Activated effector memory CD4-positive, alpha-beta T cell treated with anti-CD3 and anti-CD28 coated beads, Interleukin-2, amount 50 U/mL, for 16 hours (primary cell): ENCODE results near the gene EFEMP1.

Experiments used
- DNase-seq: peaks from one replicate; pipeline ENCODE4 v3.0.0-alpha.2; 2020

Gene EFEMP1

DNA sequence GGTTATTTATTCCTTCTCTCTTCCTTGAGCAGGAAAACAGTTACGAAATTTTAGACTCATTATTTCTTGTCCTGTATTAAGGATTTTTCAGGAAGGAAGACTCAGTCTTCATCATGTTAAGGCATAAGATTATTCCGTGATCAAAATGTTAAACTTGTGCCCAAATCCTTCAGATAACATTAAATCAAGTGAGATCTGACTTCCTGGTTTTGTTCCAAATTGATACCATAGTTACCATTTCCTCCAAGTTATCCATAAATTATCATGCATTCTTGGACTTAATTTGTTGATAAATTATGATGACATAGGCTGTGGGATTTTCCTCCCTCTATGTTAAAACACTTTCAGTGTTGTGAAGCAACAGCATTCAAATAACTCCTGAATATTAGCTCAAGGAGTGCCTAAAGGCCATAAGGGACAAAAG is 31.9 kb downstream of the EFEMP1 start:
- DNase-seq = no peak

DNA sequence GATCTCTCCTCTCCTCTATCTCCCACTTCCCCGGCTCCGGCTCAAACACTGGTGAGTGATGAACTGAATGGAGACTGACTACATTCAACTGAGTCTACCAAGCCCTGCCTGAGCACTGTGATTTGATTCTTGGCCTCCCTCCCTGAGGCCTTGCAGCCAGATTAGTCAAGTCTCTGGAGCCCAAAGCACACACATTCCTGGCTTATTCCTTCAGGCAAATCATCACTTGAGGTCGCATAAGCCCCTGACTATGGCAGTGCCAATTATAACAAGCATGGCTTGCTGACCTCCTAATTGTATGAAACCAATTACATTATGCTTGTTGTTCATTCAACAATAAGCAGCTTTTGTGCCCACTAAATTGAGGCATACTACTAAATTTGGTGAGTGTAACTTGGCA is 34.6 kb downstream of the EFEMP1 start:
- DNase-seq = no peak

DNA sequence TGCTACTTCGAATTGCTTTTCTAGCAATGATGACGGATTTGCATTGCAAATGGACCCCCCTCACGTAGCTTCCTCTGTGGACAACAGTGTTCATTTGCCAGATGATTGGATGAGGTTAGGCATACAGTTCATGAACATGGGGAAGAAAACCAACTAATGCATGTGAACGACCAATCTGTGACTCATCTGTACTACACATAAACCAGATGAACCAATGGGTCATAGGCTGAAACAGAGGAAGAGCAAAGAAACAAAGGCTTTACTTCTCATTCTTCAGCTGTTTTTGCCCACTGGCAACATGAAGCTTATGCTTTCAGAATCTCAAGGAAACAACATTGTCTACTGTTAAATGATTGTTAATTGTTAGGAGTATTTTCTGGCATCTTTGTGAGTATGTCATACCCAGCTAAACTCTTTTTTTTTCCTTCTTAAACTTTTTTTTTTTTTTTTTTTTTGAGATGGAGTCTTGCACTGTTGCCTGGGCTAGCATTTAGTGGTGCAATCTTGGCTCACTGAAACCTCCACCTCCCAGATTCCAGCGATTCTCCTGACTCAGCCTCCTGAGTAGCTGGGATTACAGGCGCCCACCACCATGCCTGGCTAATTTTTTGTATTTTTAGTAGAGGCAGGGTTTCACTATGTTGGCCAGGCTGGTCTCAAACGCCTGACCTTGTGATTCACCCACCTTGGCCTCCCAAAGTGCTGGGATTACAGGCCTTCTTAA is 35.5 kb downstream of the EFEMP1 start:
- no peak for DNase-seq

DNA sequence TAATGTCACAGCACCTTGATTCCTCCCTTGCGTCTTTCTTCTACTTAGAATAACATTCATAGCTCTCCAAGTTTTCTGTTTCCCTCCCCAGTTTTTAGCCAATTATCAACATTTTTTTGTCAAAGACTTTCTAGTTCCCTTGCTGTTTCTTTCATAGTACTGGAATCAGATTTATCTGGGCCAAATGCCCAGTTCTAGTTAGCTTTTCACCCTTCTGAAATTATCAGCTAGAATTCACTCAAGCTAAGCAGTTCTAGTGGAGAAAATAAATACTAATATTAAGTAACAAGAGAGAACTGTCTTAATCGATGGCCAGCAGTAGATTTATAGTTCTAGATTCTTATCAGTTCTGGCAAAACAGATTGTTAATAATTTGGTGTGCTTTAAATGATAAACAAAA is 36.2 kb downstream of the EFEMP1 start:
- no peak for DNase-seq

DNA sequence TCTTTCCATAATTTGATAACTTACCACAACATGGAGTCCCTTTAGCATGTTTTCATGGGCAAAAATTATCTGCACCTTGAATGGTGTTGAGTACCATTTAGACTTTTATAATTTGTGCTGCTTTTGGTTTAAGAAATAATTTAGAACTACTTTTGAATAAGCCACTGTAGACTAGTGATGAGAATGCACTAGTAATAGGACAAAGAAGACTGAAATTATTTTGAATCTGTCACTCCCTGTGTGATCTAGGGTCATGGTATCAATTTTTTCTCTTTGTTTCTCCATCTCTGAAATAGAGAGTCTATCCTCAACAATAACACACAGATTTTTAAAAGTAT is 37.7 kb downstream of the EFEMP1 start:
- no peak for DNase-seq

DNA sequence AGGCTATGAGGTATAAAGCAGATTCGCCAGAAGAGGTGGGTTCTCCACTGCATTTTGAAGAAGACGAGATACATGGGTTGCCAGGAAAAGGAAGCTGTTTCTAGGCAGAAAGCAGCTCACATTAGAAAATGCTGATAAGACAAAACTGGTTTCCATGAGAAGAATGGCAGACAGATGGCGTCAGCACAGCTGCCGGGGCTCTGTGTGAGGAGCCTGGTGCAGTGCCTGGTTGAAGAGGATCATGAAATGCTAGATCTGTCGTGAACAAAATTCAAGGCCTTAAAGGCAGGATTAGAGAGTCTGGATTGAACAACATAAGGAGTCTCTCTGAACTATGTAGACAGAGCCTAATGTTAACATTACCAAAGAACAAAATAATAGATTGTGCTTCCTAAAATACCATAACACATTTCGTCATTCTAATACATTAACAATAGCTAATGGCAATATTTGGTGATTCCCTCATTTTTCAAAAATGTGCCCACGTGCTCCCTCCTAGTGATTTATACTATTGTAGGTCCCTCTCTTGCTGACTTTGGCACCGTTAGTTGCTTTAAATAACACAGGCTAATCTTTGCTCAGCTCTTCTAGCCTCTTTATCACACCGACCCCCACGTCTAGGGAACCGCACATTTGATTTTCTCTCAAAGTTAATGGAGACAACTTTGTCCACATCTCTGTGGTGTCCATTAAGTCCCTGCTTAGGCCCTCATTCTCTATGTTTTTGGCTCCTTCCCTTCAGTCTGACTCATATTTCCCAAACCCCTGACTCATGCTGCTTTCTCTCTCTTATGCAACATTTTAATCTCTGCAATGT is 38.2 kb downstream of the EFEMP1 start:
- DNase-seq = no peak

DNA sequence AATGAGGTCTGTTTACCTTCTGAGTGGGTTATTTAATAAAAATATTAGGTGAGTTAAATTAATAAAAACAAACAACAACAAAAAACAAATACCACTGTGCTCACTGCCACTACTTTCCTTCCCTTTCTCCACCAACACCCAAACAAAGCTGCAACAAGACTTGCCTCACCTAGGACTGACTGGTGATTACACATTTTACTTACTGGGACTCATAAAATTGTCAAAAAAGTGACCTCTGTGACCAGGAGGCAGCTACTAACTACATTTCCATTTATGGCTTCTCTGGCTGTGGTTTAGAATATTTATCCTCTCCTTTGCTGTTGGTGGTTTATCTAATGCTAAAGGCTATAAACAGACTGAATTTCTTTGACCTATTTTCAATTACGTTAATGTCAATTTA is 39.8 kb downstream of the EFEMP1 start:
- no peak for DNase-seq

DNA sequence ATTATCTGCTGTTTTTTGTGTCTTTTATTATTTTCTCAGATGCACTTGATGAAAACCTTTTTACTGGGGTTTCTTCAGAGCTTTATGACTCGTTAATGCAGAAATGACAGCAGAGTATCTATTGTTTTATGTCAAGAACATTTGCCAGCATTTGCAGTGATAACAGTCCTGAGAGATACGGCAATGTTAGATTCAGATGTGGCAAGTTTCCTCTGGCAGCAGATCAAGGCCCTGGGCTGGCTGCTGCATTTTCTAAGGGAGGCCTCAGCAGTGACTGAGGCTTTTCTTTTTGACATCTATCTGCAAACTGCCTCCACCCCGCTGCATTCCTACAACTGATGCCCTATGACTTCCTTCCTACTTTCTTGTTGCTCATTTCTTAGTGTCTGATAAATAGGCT is 40.2 kb downstream of the EFEMP1 start:
- DNase-seq = no peak

DNA sequence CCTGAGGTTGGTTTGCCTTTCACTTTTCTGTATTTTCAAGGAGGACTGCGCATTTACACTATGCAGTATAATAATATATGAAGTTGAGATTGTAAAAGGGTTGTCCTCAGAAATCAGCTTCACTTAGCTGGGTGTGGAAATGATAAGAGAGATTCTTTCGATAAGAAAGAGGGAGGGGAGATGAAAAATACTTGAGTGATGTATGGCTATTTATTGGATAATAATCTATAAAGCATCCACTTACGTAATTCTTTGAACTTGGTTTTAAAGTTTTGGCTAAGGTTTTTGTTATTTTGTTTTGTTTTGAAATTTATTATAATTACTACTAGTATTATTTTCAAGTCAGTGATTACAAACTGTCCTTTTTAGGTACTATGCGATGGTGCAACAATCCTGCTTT is 40.6 kb downstream of the EFEMP1 start:
- DNase-seq = no peak

DNA sequence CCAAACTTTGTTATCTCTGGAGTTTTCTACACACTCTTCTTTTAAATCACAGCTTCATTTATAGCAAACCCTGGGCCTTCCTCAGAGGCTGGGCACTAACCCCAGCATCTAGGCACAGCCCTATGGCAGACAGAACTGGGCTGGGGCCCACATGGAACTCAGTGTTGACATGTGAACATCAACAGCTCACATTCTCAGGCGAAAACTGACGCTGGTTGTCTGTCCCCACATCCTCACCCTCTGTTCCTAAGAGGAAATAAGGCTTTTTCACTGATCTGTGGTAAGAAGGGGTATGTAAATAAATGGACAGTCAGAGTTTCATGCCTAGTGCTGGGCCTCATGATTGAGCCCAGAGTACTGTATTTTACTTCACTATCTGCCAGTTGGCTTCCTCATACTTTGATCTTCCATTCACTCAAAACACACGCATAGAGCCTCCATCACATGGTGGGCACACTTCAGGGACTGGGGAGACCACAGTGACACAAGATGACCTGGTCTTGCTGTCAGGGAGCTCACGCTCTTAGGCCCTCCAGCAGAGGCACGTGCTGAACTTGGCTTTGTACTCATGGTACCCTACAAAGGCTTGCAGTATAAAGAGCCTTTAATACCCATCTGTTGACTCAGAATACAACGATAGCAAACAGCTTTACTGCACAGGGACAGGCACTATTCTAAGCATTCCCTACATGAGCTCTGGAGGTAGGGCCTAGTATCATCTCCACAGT is 43.0 kb downstream of the EFEMP1 start:
- DNase-seq = no peak

DNA sequence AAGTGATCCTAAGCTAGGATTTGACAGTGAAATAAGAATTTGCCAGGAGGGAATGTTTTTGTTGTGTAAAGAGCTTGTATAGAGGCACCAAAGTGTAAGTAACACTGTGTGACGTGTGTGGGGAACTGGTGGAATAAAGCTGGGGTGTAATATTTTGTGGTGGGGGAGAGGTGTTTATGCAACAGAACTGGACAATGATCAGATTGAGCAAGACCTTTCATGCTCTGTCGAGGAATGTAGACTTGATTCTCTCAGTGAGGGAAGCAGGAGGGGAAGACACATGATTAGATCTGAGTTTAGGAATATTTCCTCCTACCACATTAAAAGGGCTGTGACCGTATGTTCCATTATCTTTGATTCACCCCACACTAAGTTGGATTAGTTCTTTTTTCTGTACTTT is 43.6 kb downstream of the EFEMP1 start:
- DNase-seq = no peak

DNA sequence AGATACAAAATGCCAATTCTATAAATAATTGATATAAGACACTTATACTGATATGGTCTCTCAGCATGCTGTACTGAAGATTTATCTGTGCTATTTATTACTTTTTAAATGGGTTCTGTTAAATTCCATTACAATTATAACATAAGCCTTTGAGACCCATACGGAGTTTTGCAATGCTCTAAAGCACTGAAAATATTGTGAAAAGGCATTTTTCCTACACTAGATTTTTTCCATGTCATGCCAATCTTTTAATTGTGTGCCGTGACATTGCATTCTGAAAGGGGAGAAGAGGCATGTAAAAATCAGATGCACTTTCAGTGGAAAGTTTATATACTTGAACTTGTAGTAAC is 46.5 kb downstream of the EFEMP1 start:
- DNase-seq = no peak

DNA sequence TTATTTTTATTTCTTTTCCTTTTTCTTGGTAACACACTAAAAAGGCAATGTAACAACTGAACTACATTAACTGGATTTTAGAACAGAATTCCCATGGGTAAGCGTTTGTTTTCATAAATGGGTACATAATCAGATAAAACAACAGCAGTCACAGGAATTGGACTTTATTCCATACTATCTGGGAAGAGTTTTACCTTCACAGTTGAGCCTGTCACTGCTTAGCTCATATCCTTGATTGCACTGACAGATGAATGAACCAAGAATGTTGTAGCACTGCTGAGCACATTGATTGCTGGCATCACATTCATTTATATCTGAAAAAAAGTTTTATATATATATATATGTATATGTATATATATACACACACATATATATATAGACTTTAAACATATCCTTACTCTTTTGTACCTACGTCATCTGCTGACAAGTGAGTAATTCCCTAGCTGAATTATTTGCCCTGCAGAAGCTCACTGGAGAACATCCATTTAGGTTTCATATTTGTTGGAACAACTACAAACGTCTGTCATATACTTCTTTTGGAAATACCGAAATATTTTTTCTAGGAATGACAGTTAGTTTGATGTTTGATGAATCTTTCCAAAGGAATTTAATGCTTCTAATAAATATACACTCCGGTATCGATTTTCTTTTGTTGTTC is 47.0 kb downstream of the EFEMP1 start:
- DNase-seq = no peak

DNA sequence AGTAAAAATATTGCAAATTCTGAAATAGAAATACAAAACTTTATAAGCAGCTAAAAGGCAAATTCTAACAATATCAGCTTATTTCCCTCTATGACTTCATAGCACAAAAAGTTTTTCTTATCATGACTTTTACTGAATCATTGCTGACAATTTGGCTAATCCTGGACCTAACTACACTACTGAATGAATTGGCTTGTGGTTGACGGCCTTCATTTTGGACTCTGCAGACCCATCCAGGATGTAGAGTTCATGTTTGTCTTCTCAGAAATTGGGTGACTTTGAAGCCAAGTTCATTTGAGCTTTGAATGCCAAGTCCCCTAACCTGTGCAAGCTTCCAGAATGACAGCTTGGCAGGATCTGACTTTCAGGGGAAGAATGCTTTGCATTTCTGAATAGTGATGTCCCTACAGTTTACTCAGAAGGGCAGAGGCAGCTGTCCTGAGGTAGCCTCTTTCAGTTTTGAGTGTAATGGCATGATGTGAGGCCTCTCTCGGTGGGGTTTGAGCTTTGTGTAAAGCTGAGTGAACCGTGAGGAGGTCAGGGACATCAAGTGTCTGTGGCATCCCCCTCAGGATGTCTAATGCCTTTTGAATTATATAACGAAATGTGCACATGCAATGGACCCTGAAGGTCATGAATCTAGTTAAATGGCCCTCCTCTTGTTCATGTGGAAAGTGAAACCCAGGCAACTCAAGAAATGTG is 48.0 kb downstream of the EFEMP1 start:
- no peak for DNase-seq

DNA sequence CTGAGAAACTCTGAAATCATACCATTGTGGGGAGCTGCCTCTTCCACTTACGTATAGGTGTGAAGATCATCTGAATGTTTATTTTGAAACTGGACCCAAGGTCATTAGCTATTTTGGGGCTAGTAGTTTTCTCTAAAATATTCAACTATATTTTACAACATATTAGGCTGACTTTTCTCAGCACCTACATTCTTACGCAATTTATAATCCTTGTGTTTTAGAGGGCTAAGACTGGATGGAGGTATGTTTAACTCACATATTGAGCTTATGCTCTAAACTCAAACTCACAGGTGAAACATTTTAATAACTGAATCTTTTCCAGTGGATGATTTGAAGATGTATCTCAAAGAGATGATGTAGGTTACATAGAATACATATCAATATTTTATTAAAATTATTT is 49.2 kb downstream of the EFEMP1 start:
- DNase-seq = no peak

DNA sequence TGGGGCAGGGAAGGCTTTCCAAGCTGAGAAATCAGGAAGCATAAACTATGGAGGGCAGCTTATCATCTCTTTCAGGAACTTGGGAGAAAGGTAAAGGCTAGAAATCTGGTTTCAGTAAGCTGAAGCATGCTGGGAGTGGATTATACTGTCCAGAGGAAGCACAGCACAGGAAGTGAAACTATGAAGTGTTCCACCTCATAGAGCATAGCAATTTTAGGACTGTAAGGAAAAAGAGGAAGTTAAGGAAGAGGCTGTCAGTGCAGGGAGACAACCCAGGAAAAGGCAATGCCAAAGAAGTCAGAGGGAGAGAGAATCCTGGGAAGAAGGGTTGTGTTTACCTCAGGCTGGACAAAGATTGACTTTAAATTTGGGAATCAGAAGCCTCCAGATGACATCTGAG is 51.9 kb downstream of the EFEMP1 start:
- no peak for DNase-seq

DNA sequence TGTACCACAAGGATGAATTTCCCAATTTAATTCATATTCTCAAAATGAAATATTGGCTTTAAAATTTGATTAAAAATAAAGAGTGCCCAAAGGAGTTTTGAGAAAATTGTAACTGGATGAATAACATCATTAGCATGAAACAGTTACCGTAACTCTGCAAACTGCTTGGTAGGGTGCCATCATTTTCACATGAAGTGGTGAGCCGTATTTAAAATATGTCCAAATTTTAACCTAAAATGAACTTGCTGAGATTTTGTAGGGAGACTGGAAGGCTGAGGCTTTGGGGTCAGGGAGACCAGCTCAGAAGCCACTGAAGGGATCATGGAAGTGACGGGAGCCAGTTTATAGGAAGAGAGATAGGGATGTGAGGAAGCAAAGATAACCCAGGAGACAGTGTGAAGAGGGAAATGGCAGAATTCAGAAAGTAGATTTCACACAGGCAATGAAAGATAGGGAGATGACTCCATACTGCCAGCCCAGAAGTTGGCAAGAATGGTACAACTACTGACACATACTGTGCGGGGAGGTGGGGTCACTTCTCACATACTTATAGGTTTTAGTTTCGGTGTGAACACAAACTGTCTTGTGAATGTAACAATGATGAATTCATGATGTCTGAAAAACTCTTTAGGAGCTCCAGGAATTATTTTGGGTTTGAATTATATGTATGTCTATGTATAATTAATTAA is 53.8 kb downstream of the EFEMP1 start:
- DNase-seq = no peak

DNA sequence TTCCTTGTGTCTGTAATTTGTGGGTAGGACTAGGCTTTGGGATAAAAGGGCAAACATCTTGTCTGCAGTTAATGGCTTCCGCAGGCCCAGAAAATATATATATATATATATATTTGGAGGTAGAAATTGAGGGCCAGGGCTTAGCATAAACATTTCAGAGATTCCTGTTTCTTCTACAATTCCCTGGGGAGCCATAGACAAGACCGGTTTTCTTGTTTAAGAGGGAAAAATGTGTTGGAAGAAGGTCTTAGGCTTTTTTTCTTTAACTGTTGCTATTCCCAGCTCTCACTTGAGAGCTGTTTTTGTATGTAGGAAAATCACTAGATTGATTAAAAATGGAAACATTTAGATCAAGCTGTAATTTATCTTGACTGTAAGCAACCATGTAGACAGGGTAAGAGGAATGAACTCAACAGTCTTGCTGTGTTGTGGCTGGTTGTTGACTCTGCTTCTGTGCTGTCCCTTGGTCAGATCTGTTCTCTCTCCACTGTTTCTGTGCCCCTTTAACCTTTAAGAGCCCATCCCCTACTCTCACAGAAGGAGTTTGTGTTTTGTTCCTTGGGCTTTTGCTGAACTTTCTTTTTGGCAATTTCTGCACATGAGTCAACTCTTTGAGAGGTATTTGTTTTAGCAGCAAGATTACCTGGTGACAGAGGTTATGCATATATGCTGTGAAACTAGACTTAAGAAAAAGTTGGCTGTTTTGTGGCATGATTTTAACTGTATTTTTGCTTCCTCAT is 58.3 kb downstream of the EFEMP1 start:
- no peak for DNase-seq

DNA sequence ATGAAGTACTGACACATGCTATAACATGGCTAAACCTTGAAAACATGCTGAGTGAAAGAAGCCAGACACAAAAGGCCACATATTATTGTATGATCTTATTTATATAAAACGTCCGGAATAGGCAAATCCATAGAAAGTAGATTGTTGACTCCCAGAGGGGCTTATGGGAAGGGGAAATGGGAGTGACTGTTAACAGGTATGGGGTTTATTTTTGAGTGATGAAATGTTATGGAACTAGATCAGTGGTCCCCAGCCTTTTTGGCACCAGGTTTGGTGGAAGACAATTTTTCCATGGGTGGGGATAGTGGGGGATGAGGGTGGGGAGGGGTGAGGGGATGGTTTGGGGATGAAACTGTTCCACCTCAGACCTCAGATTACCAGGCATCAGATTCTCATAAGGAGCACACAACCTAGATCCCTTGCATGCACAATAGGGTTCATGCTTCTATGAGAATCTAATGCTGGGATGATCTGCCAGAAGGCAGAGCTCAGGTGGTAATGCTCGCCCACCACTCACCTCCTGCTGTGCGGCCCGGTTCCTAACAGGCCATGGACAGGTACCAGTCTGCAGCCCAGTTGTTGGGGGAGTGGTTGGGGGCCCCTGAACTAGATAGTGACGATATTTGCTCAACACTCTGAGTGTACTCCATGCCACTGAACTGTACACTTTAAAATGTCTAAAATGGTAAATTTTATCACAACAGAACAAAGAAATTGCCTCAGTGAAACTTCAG is 59.1 kb downstream of the EFEMP1 start:
- no peak for DNase-seq

DNA sequence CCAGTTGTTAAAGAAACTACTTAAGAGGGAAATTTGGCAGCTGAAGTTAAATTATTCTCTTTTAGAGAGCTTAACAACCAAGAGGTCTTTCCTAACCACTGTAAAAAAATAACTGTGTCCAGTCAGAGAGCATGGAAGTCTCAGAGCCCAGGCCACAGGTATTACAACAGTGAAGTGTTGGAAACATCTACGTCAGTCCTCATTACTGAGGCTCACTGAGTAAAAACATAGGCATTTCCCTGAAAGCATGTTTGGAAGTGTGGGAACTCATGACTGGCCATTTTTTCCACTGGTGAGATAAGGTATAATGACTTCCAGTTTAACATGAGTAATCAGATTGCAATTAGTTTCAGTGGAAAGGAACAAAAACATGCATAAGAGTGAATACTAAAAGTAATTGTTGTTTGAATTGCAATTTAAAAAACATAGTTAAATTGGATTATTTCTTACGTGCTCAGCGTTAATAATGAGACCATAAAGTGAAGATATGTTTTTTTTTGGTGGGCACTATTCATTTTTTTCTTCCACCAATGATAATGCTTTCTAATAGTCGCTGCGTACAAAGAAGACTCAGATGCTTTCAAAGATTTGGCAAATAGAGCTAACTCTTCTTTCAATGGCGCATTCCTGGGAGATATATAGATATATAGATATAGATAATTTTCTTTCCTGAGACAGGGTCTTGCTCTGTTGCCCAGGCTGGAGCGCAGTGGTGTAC is 60.8 kb downstream of the EFEMP1 start:
- no peak for DNase-seq
